GM18526 (cell line): ENCODE data around the gene FGFBP2.

Experiments used
- POLR2A ChIP-seq: IDR thresholded peaks from 3 replicates; pipeline ENCODE4 v1.6.1; 2011; ENCODE audit not compliant: insufficient read length; ENCODE audit errors: extremely low read depth

Gene FGFBP2, protein sequence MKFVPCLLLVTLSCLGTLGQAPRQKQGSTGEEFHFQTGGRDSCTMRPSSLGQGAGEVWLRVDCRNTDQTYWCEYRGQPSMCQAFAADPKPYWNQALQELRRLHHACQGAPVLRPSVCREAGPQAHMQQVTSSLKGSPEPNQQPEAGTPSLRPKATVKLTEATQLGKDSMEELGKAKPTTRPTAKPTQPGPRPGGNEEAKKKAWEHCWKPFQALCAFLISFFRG

GRCh38 chr4:15963001-15963451, at the start of gene FGFBP2:
TSS of gene FGFBP2 (minus strand) at chr4:15963175. CDS start at chr4:15963129, 46 bp downstream.
- no peak for TF ChIP-seq POLR2A

DNA sequence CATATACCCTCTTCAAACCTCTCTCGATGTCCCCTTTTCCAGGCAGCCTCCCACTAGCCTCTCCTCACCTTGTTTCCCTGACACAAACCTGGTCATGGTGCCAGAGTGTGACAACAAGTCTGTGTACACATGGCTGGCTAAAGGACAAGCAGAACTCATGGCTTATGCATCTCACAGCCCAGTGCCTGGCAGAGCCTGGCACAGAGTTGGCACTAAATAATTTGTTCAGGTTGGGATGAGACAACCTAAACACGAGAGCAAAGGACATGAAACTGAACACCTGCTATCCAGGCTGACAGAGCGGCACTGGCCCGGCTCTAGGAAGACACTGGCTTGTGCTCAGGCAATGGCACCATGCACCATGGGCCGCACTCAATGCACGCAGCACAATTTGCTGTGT, 48.2 kb upstream of the FGFBP2 start:
- TF ChIP-seq POLR2A = no peak

DNA sequence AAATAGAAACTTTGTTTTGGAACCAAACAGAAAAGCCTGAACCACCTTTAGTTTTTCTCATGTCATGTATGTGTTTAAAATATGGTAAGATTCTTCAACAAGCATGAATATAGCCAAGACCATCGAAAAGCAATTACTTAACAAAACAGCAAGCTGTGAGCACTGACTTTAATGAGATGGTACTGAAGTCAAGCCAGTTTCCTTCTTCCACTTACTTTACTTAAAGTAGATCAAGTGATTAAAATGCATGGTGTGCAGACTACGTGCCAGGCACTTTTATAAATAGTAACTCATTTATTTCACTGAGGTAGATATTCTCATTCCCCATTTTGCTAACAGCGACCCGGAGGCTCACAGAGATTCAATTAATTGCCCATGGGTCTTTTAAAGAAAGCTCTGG, 46.2 kb upstream of the FGFBP2 start:
- TF ChIP-seq POLR2A = no peak

- TF ChIP-seq POLR2A = no peak
Measured at GRCh38 chr4:16007471-16008095, 44.6 kb upstream of the FGFBP2 start.

DNA sequence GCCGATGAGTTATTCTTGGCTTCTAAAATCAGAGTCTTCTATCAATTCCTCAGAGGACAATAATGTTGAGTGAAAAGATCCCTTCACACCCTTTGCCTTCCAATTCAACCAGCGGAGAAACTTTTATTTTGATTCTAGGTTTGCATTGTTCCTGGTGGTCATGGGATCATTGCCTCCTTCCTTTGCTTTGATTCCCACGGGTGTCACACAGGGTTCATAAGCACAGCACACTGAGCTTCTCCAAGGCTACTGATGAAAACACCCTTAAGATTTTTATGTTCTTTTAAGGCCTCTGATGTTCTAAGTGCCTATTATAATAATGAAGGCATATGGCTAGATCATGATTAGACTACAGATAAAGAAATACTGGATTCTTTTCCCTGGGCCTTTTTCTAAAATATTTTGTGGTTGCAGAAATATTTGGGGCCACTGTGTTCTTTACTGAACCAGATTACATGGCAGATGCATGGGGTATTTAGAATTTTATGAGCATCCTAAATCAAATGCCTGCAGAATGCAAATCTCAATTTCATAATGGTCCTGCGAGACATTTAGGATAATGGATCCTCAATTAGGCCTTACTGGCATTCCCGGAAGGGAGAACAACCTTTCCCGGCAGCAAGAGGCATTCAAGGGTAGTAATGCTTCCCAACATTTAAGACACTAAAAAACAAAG, 43.9 kb upstream of the FGFBP2 start:
- TF ChIP-seq POLR2A = no peak

GRCh38 chr4:16005676-16006075, 42.7 kb upstream of the FGFBP2 start:
- TF ChIP-seq POLR2A = no peak

DNA sequence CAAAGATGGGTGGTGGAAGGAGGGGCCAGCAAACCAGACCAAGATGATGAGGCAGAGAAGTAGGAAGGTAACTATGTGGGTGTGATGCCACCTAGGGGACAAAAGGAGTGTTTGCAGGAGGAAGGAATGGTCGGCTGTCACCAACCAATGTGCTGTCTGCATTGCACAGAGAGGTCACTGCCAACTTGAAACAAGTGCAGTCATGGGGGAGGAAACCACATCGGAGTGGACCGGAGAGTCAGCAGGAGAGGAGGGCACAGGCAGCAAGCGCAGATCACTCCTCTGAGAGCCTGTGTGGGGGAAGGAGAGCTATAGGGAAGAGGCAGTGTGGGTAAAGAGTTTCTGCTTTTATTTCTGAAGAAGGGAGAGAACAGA, 38.5 kb upstream of the FGFBP2 start:
- TF ChIP-seq POLR2A = no peak

DNA sequence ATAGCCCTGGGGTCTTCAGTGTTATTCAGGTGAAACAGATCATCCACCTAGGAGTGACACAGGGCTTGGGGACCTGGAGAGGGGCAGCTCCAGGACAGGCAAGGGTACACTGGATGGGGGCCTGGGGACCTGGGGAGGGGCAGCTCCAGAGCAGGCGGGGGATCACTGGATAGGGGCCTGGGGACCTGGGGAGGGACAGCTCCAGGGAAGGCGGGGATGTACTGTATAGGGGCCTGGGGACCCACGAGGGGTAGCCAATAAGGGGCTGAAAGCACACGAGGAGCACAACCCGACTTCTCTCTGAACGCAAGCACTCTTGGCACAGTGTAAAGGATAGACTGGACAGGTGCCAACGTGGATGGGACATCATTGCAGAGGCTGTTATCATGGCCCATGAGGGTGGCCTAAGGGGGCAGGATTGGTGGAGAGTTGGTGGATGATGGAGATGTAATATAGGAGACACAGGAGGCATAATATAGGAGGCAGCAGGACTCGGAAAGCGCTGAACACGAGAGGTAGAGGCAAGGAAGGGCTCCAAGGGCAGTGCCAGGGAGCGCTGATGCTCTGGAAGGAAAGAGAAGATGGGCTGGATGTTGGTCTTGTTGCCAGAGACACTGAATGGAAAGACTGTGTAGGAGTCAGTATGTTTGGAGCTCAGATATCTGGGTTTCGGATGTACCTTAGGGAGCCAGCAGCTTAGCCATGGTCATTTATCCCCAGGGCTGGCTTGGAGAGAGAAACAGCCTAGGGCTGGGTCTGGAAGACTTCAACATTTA, 37.9 kb upstream of the FGFBP2 start:
- no peak for TF ChIP-seq POLR2A

DNA sequence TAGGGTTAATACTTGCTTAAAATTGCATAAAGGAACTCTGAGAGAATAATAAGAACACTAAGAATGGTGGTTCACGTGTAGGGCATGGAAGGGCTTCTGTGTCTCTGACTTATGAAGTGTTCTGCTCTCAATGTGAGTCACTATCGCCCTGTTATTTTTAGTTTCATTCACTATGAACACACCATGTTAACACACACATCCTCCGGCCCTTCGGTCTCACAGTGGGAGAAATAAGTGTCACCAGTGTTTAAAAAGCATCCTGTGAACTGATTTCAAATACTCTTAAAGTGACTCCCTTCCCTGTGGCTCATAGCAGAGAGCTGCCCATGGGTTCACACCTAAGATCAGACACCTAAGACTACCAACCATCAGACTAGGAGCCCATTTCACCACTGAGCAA, 33.8 kb upstream of the FGFBP2 start:
- no peak for TF ChIP-seq POLR2A

DNA sequence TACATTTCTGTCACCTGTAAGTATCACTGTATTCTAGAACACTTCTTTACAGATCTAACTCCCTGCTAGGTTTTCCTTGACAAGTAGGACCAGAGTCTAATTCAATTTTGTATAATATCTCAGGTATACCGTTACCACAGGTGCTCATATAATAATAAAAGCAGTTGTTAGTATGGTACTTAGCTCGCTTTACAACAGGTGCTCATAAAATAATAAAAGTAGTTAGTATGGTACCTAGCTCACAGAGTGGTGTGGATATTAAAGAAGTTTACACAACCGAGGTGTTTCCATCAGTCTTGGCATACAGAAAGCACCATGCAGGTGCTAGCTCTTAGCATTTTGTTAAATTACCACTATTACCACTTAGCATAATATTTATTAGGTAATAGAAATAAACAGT, 32.9 kb upstream of the FGFBP2 start:
- no peak for TF ChIP-seq POLR2A

- TF ChIP-seq POLR2A = no peak
Measured at GRCh38 chr4:15992167-15992485, 29.2 kb upstream of the FGFBP2 start.

GRCh38 chr4:15990570-15991285, 27.8 kb upstream of the FGFBP2 start:
- no peak for TF ChIP-seq POLR2A

- no peak for TF ChIP-seq POLR2A
Measured at GRCh38 chr4:15989424-15989823, 26.4 kb upstream of the FGFBP2 start.

DNA sequence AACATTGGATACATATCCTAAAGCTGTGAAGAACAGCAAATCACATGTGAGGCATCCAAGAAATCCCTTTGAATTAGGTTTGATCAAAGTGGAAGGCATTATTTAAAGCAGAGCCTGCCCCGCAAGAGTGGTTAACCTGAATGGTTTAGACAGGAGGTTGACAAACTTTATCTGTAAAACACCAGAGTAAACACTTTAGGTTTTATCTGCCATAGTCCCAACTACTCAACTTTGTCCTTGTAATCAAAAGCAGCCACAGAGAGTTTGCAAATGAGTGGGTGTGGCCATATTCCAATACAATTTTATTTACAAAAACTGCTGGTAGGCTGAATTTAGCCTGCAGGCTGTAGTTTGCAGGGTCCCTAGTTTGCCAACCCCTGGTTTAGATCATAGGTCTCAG, 25.2 kb upstream of the FGFBP2 start:
- no peak for TF ChIP-seq POLR2A

DNA sequence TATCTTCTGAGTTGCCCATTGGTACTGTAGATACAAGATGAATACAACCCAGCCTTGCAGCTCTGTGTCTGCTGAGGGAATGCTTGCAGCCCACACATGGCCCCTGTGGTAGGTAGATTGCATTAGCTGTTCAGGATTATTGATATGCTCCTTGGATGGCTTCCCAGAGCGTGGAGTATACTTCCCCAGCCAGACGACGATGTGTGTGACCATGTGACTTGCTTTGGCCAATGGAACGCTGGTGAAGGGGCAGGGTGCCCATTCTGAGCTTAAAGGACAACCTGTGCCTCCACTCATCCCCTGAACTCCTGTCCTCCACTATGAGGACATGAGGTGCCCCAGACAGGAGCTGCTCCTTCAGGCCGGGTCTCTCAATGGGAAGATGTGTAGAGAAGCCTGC, 23.9 kb upstream of the FGFBP2 start:
- TF ChIP-seq POLR2A = no peak
